Measurements from ENCODE around the gene GCG.

DNA sequence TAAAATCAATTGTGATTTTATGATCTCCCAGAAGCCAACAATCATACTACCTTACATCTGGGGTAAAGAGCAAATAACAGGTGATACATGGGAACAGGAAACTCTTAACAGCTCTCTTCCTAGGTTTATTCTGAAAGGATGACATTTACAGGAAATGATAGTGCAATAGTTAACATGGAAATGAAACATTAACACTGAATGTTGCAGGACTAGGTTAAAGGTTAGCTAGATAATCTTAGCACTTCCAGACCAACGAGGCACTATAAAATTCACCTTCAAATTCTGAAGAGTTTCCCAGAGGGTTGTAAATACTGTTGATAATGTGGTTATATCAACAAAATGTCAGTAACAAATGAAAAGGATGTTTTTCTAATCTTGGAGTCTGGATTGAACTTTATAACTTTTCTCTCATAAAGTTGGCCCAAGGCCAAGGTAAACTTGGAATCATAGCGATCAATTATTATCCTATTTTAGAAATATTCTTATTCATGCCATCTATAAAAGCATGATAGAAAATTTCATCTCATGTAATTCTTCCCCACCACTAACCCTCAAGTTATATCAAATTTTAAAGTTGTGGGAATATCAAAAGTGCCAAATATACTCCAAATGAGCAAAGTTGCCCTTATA is 32.9 kb upstream of the GCG start:
- no peak for TF ChIP-seq POLR2A (IDR thresholded peaks at IDR 0.05)
- TF ChIP-seq, protein P1, sequence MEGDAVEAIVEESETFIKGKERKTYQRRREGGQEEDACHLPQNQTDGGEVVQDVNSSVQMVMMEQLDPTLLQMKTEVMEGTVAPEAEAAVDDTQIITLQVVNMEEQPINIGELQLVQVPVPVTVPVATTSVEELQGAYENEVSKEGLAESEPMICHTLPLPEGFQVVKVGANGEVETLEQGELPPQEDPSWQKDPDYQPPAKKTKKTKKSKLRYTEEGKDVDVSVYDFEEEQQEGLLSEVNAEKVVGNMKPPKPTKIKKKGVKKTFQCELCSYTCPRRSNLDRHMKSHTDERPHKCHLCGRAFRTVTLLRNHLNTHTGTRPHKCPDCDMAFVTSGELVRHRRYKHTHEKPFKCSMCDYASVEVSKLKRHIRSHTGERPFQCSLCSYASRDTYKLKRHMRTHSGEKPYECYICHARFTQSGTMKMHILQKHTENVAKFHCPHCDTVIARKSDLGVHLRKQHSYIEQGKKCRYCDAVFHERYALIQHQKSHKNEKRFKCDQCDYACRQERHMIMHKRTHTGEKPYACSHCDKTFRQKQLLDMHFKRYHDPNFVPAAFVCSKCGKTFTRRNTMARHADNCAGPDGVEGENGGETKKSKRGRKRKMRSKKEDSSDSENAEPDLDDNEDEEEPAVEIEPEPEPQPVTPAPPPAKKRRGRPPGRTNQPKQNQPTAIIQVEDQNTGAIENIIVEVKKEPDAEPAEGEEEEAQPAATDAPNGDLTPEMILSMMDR (IDR thresholded peaks at IDR 0.05) = no peak

Measured in lower leg skin (tissue), 3 donors.